Fibroblast of pulmonary artery (primary cell): ENCODE results near the gene TPCN2.

ENCODE experiments used
- DNase-seq: peaks from one replicate; pipeline ENCODE4 v3.0.0-alpha.2; 2010; ENCODE audit warnings: low read depth
- H3K4me3 ChIP-seq: replicated peaks from 2 replicates; pipeline ENCODE4 v1.5.1; 2011; ENCODE audit warnings: low read depth, mild to moderate bottlenecking, control low read depth, low read length, moderate library complexity
- CTCF ChIP-seq: IDR thresholded peaks from 2 replicates; pipeline ENCODE4 v1.5.1; 2011; ENCODE audit warnings: mild to moderate bottlenecking, control low read depth, low read length, inconsistent platforms; ENCODE audit errors: missing control alignments

Gene TPCN2

GRCh38 chr11:69034123-69034867 is 14.4 kb upstream of the TPCN2 start:
- no peak for TF ChIP-seq CTCF
- no peak for DNase-seq
- no peak overlapping the region for H3K4me3 ChIP-seq

GRCh38 chr11:69035150-69035945 is 13.4 kb upstream of the TPCN2 start:
- no peak for DNase-seq
- no peak for TF ChIP-seq CTCF
- no peak overlapping the region for H3K4me3 ChIP-seq

- no peak for TF ChIP-seq CTCF
- H3K4me3 ChIP-seq: no peak overlapping the region
- no peak for DNase-seq
These were observed 12.8 kb upstream of the TPCN2 start for GRCh38 chr11:69035946-69036340.

- H3K4me3 ChIP-seq: no peak overlapping the region
- no peak for DNase-seq
- no peak for TF ChIP-seq CTCF
These were observed 11.7 kb upstream of the TPCN2 start for GRCh38 chr11:69037074-69037473.

GRCh38 chr11:69037544-69037943 is 11.2 kb upstream of the TPCN2 start:
- no peak for DNase-seq
- H3K4me3 ChIP-seq: no peak overlapping the region
- no peak for TF ChIP-seq CTCF

GRCh38 chr11:69039501-69039900 is 9.2 kb upstream of the TPCN2 start:
- no peak overlapping the region for H3K4me3 ChIP-seq
- no peak for DNase-seq

More at GRCh38 chr11:69039501-69039900, 9.2 kb upstream of the TPCN2 start:
- no peak for TF ChIP-seq CTCF
